Measurements from ENCODE around the gene HERPUD1.

GRCh38 chr16:56950881-56951771 lies 19.2 kb downstream of the HERPUD1 start:
- TF ChIP-seq CTCF (IDR thresholded peaks at IDR 0.05; ENCODE audit: insufficient read depth, low read length, poor library complexity, severe bottlenecking) (peak; percentile 79), EZH2phosphoT487 (conservative IDR thresholded peaks at IDR 0.05; ENCODE audit: low read length) (no peak)
